Breast epithelium (tissue), 3 donors: ENCODE results near the gene FZD8.

Source experiments
- CTCF ChIP-seq, 3 donors: fragments of 450-650 bp; IDR thresholded peaks; one replicate each; pipeline ENCODE4 v1.5.1; 2016 to 2017; ENCODE audit warnings: antibody characterized with exemption in 3 of 3, mild to moderate bottlenecking in 3 of 3, moderate library complexity in 3 of 3
- POLR2A ChIP-seq: fragments of 450-650 bp; IDR thresholded peaks from one replicate; pipeline ENCODE4 v1.6.1; 2016; ENCODE audit warnings: antibody characterized with exemption, mild to moderate bottlenecking, moderate library complexity
- POLR2AphosphoS5 ChIP-seq, 3 donors: sonication (generic); formaldehyde crosslinking; IDR thresholded peaks; one replicate each; pipeline ENCODE4 v1.6.1; 2017; ENCODE audit warnings: antibody characterized with exemption in 3 of 3

GRCh38 chr10:35639021-35639727 lies 2.9 kb downstream of the FZD8 start:
- no peak for TF ChIP-seq CTCF (IDR thresholded peaks at IDR 0.05)
- TF ChIP-seq POLR2A = no peak
- no peak for TF ChIP-seq POLR2AphosphoS5 (IDR thresholded peaks at IDR 0.05)
